Brain microvascular endothelial cell (primary cell): Measurements from ENCODE around the gene ZNF76.

Source experiments
- DNase-seq: peaks from one replicate; pipeline ENCODE4 v3.0.0-alpha.2; 2020
- H3K27ac ChIP-seq: fragments of 250-450 bp; sonication (Bioruptor Pico); 2 replicates; pipeline ENCODE4 v1.5.1; 2020; ENCODE audit warnings: mild to moderate bottlenecking, moderate library complexity
- H3K27me3 ChIP-seq: fragments of 250-450 bp; sonication (Bioruptor Pico); replicated peaks from 2 replicates; pipeline ENCODE4 v1.5.1; 2020; ENCODE audit warnings: mild to moderate bottlenecking
- H3K36me3 ChIP-seq: fragments of 250-450 bp; sonication (Bioruptor Pico); replicated peaks from 2 replicates; pipeline ENCODE4 v1.5.1; 2020; ENCODE audit warnings: mild to moderate bottlenecking
- H3K4me3 ChIP-seq: 2 replicates; pipeline ENCODE4 v1.5.1; 2011; ENCODE audit warnings: low read depth, mild to moderate bottlenecking, control low read depth, low read length, moderate library complexity
- CTCF ChIP-seq: IDR thresholded peaks from 2 replicates; pipeline ENCODE4 v1.5.1; 2011; ENCODE audit warnings: low read depth, mild to moderate bottlenecking, moderate library complexity, low read length, control low read depth, inconsistent platforms; ENCODE audit errors: missing control alignments
- in situ Hi-C: cut with HindIII; loops from 2 replicates; pipeline ENCODE4 v1.10.0; 2017; ENCODE audit warnings: low sequenced_read_pairs, low pct_ligation_motif_present

Gene ZNF76

GRCh38 chr6:35342258-35343091 is 82.9 kb downstream of the ZNF76 start, which contains the start of gene PPARD:
PPARD (plus strand) TSS chr6:35342558; CDS start chr6:35411088, 68,530 bp downstream.
- peak within 1 kb of the TSS; percentile 81 for H3K27ac ChIP-seq
- TF ChIP-seq CTCF = peak; percentile 98
- no peaks in the 10 kb centered on the region for H3K27me3 ChIP-seq
- H3K4me3 ChIP-seq = peak within 1 kb of the TSS; percentile 80
- peaks cover 12% of the 10 kb centered on the region for H3K36me3 ChIP-seq
- peak; percentile 93 for DNase-seq
- in situ Hi-C loops = no loop called here

GRCh38 chr6:35343092-35343834 is 83.7 kb downstream of the ZNF76 start:
- no peak for DNase-seq
- H3K27me3 ChIP-seq = no peaks in the 10 kb centered on the region
- H3K36me3 ChIP-seq = peaks cover 16% of the 10 kb centered on the region
- in situ Hi-C loops = no loop called here
- peak overlapping the region; percentile 80 for H3K4me3 ChIP-seq
- peak overlapping the region; percentile 81 for H3K27ac ChIP-seq
- TF ChIP-seq CTCF = no peak

- H3K27me3 ChIP-seq = no peaks in the 10 kb centered on the region
- peaks cover 20% of the 10 kb centered on the region for H3K36me3 ChIP-seq
- in situ Hi-C loops = no loop called here
- no peak for TF ChIP-seq CTCF
- no peak for DNase-seq
- H3K27ac ChIP-seq = peak overlapping the region; percentile 81
- H3K4me3 ChIP-seq = peak overlapping the region; percentile 80
Measured at GRCh38 chr6:35343835-35344550, 84.5 kb downstream of the ZNF76 start.
